Chondrocyte (in vitro differentiated cells): Measurements from ENCODE around the gene TOGARAM1. TPM values are rescaled to one million over a fixed set of nuclear protein-coding genes. Genes with fewer than 3 reads are reported as not detected.

Experiments
- DNase-seq: peaks from one replicate; pipeline ENCODE4 v3.0.0; 2021; ENCODE audit warnings: mixed read lengths, low spot score
- H3K27ac Mint-ChIP-seq: one replicate; pipeline ENCODE4 v1.8.0; 2021; ENCODE audit warnings: mild to moderate bottlenecking, moderate library complexity, mixed read lengths; ENCODE audit not compliant: unreplicated experiment
- H3K27me3 Mint-ChIP-seq: 2 replicates; pipeline ENCODE4 v1.8.0; 2021; ENCODE audit warnings: low read depth, mixed read lengths
- H3K36me3 Mint-ChIP-seq: 2 replicates; pipeline ENCODE4 v1.8.0; 2021; ENCODE audit warnings: low read depth, mixed read lengths
- H3K4me1 Mint-ChIP-seq: 2 replicates; pipeline ENCODE4 v1.8.0; 2021; ENCODE audit warnings: low read depth, mild to moderate bottlenecking, mixed read lengths
- H3K4me3 Mint-ChIP-seq: one replicate; pipeline ENCODE4 v1.8.0; 2021; ENCODE audit warnings: mild to moderate bottlenecking, moderate library complexity, mixed read lengths; ENCODE audit not compliant: unreplicated experiment
- H3K9me3 Mint-ChIP-seq: 2 replicates; pipeline ENCODE4 v1.8.0; 2021; ENCODE audit warnings: low read depth, mixed read lengths
- total RNA-seq: library from RNA; stranded (reverse); gene quantifications from 3 replicates; pipeline ENCODE4 v1.2.1, GENCODE V29; 2021
- TF ChIP-seq, protein P1 (sequence below): fragments of 200-600 bp; sonication (generic); IDR thresholded peaks from 2 replicates; pipeline ENCODE4 v1.5.0; 2021; ENCODE audit warnings: antibody characterized with exemption, mild to moderate bottlenecking, moderate library complexity

TOGARAM1 gene
- total RNA-seq, 1 donor from 2014 or later, result 13.3 TPM

DNA sequence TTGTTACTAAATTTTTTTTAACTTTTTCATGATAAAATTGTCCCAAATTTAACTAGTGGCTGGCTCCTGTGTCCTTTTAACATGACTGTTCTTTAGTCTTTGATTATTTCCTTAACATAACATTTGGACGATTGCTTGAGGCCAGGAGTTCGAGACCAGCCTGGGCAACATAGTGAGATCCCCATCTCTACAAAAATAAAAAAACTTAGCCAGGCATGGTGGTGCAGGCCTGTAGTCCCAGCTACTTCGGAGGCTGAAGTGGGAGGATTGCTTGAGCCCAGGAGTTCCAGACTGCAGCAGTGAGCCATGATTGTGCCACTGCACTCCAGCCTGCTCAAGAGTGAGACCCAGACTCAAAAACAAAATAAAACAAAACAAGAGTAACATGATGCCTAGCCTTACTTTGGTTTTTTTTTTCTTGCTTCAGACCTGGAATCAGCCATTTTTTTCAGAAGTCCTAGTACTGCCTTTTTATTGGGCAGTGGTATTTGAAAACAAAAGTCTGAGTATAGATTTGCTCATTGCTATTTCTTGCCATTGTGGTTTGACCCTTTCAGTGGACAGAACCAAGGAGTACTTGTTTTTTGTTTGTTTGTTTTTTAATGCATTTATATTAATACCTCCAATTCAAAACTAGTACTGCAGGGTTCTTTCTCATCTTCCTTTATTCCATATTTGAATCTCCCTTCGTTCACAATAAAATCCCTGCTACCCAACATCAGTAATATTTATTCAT is 4.8 kb downstream of the TOGARAM1 start:
- Mint-ChIP-seq H3K27me3 (no peaks in the 10 kb centered on the region), H3K4me3 (peak overlapping the region; percentile 55), H3K9me3 (peaks cover 13% of the 10 kb centered on the region), H3K27ac (peak overlapping the region; percentile 55), H3K4me1 (peaks cover 77% of the 10 kb centered on the region), H3K36me3 (peaks cover 3% of the 10 kb centered on the region)
- DNase-seq, result no peak
- TF ChIP-seq, protein P1, sequence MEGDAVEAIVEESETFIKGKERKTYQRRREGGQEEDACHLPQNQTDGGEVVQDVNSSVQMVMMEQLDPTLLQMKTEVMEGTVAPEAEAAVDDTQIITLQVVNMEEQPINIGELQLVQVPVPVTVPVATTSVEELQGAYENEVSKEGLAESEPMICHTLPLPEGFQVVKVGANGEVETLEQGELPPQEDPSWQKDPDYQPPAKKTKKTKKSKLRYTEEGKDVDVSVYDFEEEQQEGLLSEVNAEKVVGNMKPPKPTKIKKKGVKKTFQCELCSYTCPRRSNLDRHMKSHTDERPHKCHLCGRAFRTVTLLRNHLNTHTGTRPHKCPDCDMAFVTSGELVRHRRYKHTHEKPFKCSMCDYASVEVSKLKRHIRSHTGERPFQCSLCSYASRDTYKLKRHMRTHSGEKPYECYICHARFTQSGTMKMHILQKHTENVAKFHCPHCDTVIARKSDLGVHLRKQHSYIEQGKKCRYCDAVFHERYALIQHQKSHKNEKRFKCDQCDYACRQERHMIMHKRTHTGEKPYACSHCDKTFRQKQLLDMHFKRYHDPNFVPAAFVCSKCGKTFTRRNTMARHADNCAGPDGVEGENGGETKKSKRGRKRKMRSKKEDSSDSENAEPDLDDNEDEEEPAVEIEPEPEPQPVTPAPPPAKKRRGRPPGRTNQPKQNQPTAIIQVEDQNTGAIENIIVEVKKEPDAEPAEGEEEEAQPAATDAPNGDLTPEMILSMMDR, result no peak

DNA sequence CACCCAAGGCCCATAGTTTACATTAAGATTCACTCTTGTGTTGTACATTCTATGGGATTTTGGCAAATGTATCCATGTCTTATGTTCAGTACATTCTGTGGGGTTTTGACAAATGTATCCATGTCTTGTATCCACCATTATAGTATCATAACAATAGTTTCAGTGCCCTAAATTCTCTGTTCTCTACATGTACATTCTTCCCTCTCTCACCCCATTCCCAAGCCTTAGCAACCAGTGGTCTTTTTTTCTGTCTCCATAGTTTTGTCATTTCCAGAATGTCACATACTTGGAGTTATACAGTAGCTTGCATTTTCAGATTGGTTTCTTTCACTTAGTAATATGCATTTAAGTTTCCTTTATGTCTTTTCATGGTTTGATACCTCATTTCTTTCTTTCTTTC is 6.7 kb downstream of the TOGARAM1 start:
- peaks cover 3% of the 10 kb centered on the region for H3K36me3 Mint-ChIP-seq
- peaks cover 74% of the 10 kb centered on the region for H3K4me1 Mint-ChIP-seq
- no peaks in the 10 kb centered on the region for H3K27me3 Mint-ChIP-seq

DNA sequence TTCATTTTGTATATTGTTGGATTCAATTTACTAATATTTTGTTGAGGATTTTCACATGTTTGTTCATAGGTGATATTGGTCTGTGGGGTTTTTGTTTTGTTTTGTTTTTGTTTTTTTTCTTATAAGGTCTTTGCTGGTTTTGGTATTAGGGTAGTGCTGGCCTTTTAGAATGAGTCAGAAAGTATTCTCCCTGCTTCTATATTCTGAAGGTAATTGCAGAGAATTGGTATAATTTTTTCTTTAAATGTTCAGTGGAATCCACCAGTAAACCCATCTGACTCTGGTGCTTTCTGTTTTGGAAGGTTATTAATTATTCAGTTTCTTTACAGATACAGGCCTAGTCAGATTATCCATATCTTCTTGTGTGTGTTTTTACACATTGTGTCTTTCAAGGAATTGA is 8.9 kb downstream of the TOGARAM1 start:
- Mint-ChIP-seq H3K27me3 (no peaks in the 10 kb centered on the region), H3K36me3 (peaks cover 9% of the 10 kb centered on the region), H3K9me3 (peaks cover 19% of the 10 kb centered on the region), H3K4me1 (peaks cover 60% of the 10 kb centered on the region), H3K4me3 (no peak overlapping the region), H3K27ac (no peak overlapping the region)
- no peak for DNase-seq
- TF ChIP-seq, protein P1, result no peak

More for the DNA sequence above, 6.7 kb downstream of the TOGARAM1 start:
- no peak for DNase-seq
- H3K27ac Mint-ChIP-seq, result no peak overlapping the region
- TF ChIP-seq, protein P1, result no peak
- H3K9me3 Mint-ChIP-seq, result peaks cover 13% of the 10 kb centered on the region
- no peak overlapping the region for H3K4me3 Mint-ChIP-seq

DNA sequence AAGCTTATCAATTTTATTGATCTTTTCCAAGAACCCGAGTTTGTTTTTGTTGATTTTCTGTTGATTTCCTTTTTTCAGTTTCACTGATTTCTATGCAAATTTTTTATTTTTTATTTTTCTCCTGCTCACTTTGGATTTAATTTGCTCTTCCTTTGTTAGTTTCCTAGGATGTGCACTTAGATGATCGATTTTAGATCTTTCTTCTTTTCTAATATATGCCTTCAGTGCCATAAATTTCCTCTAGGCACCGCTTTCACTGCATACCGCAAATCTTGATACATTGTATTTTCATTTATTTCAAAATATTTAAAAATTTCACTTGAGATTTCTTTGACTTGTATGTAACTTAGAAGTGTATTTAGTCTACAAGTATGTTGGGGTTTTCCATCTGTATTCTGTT is 9.5 kb downstream of the TOGARAM1 start:
- TF ChIP-seq, protein P1, result no peak
- no peak overlapping the region for H3K4me3 Mint-ChIP-seq
- no peak for DNase-seq
- H3K36me3 Mint-ChIP-seq, result peaks cover 9% of the 10 kb centered on the region
- H3K4me1 Mint-ChIP-seq, result peaks cover 59% of the 10 kb centered on the region
- H3K27ac Mint-ChIP-seq, result no peak overlapping the region
- no peaks in the 10 kb centered on the region for H3K27me3 Mint-ChIP-seq
- H3K9me3 Mint-ChIP-seq, result peaks cover 19% of the 10 kb centered on the region

DNA sequence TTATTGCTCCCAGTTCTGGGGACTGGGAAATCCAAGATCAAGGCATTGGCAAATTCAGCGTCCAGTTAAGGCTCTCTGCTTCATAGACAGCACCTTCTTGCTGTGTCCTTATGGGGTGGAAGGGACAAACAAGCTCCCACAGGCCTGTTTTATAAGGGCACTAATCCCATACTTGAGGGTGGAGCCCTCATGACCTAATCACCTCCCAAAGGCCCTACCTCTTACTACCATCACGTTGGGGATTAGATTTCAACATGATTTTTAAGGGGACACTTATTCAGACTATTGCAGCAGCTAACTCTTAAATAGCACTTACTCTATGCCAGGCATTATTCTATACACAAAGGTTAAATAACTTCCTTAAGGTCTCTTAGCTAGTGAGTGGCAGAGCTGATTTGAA is 17.3 kb downstream of the TOGARAM1 start:
- H3K27me3 Mint-ChIP-seq, result no peaks in the 10 kb centered on the region
- peaks cover under 1% of the 10 kb centered on the region for H3K9me3 Mint-ChIP-seq
- TF ChIP-seq, protein P1, result no peak
- no peaks in the 10 kb centered on the region for H3K36me3 Mint-ChIP-seq
- DNase-seq, result no peak
- no peak overlapping the region for H3K27ac Mint-ChIP-seq
- no peak overlapping the region for H3K4me3 Mint-ChIP-seq
- peaks cover 20% of the 10 kb centered on the region for H3K4me1 Mint-ChIP-seq
